Adrenal gland (tissue), 12 donors: ENCODE measurements around the gene GNAT2. TPM values are rescaled to one million over a fixed set of nuclear protein-coding genes. Genes with fewer than 3 reads are reported as not detected.
"Not testable (repeated sequence)": the region's sequence is repeated elsewhere in the genome, so short reads cannot be mapped to it uniquely, and the experiment has no call there.

Experiments used
- DNase-seq, 7 donors: peaks; one replicate each; pipeline ENCODE4 v3.0.0-alpha.2; 2019 to 2020
- H3K27ac ChIP-seq, 5 donors: fragments of 200-600 bp; sonication (generic) in 4 of 5; 1 replicate in 3 of 5; 2 replicates in 2 of 5; pipeline versions ENCODE4 v1.5.1 to v1.8.0; 2016 to 2020; ENCODE audit warnings: mild to moderate bottlenecking in 1 of 5
- H3K27me3 ChIP-seq: fragments of 200-600 bp; 2 replicates; pipeline ENCODE4 v1.8.0; 2021
- H3K36me3 ChIP-seq, 2 donors: fragments of 200-600 bp; replicated peaks in 1 of 2; 1 replicate in 1 of 2; 2 replicates in 1 of 2; pipeline versions ENCODE4 v1.5.1 to v1.8.0; 2018 to 2022
- H3K4me1 ChIP-seq, 2 donors: fragments of 200-600 bp; replicated peaks in 1 of 2; 1 replicate in 1 of 2; 2 replicates in 1 of 2; pipeline versions ENCODE4 v1.5.1 to v1.8.0; 2018 to 2021
- H3K4me3 ChIP-seq, 4 donors: fragments of 200-600 bp; sonication (generic) in 3 of 4; one replicate each; pipeline ENCODE4 v1.5.1; 2016 to 2018
- H3K9me3 ChIP-seq, 3 donors: fragments of 200-600 bp; sonication (generic) in 1 of 3; replicated peaks in 1 of 3; 1 replicate in 2 of 3; 2 replicates in 1 of 3; pipeline versions ENCODE4 v1.5.1 to v1.8.0; 2016 to 2021
- CTCF ChIP-seq, 6 experiments: fragments of 450-650 bp in 4 of 6; fragments of 200-600 bp in 2 of 6; sonication (generic) in 1 of 6; IDR thresholded peaks; 1 replicate in 5 of 6; 2 replicates in 1 of 6; pipeline versions ENCODE4 v1.5.1 to v1.8.0; 2016 to 2021; ENCODE audit warnings: antibody characterized with exemption in 6 of 6, mild to moderate bottlenecking in 2 of 6, moderate library complexity in 1 of 6
- POLR2A ChIP-seq, 2 donors: fragments of 450-650 bp; IDR thresholded peaks; one replicate each; pipeline ENCODE4 v1.6.1; 2017; ENCODE audit warnings: antibody characterized with exemption in 2 of 2, mild to moderate bottlenecking in 2 of 2, moderate library complexity in 1 of 2
- WGBS, 4 donors: extraction: QIAGEN DNeasy Blood & Tissue Kit in 2 of 4; methylation state at CpG; one replicate each; pipeline versions ENCODE4 v1.1.5 to v1.1.7; 2013 to 2017; 5-methylcytosine and 5-hydroxymethylcytosine counted together
- intact Hi-C, 2 donors: fragments of 100-400 bp; cut with DNase I; formaldehyde crosslinking; loops; one replicate each; pipeline versions ENCODE4 v1.14.1 to v1.15.0; 2022 to 2023
- polyA plus RNA-seq, 3 donors: library from polyadenylated mRNA; stranded (reverse); fragments of 200-250 nt in 2 of 3; fragments of 350-450 nt in 1 of 3; fragmentation: Illumina TruSeq in 1 of 3; extraction: RNeasy Lipid Tissue Mini Kit (QIAGEN cat#74804) in 1 of 3; gene quantifications; one replicate each; pipeline ENCODE4 v1.2.3, GENCODE V29; 2013 to 2014
- total RNA-seq, 9 donors: library from RNA; depleted of rRNA in 4 of 9; stranded (reverse); fragments of >200 nt in 4 of 9; fragments of 120-200 nt in 1 of 9; fragmentation: NEBNext Ultra II Directional in 1 of 9; extraction: Animal tissue kit (Norgen Biotek cat#: 25700) in 1 of 9; gene quantifications; one replicate each; pipeline versions ENCODE4 v1.1.0 to v1.2.4, GENCODE V29; 2013 to 2023
- donor health status: healthy with polysubstance abuse.
- donor health status: Bipolar disorder and iron deficiency.
- donor health status: DM: yes; HTN: yes; CAD: no.
- donor health status: DM: no; HTN: no; CAD: no.
- donor health status: DM: no; HTN: no; CAD: no.
- donor health status: DM: yes; HTN: yes; CAD: no.

GNAT2 gene
- total and polyA plus RNA-seq, 12 donors, result 0.22 to 0.95 (median 0.36) TPM; not detected in 7

DNA sequence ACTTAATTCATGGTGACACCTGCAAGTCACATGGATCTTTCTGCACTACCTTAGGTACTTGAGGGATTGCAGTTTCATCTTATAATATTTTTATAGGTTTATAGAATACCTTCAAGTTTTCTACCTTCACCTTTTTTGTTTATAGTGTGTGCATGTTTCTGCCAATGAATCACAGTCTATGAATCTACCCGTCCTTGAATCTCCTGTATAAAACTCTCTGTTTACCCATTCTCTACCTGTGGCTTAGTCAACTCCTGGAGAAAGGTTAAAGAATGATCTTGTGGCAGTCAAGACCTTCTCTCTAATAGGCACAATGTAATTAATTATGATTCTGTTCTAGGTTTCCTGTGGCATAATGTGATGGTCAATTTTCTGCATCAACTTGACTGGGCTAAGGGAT lies 45.3 kb upstream of the GNAT2 start:
- Histone ChIP-seq H3K36me3 (peaks cover 0 to 8% of the 10 kb centered on the region in 2 donors), H3K4me1 (peaks cover 0 to 8% of the 10 kb centered on the region in 2 donors), H3K9me3 (no peaks in the 10 kb centered on the region), H3K27ac (no peak overlapping the region), H3K4me3 (no peak overlapping the region), H3K27me3 (no peaks in the 10 kb centered on the region)
- WGBS, 4 donors, result 64 to 86% (median 77%) methylated on average over 1 of the region's 1 CpG
- TF ChIP-seq POLR2A (IDR thresholded peaks at IDR 0.05) (no peak), CTCF (IDR thresholded peaks at IDR 0.05) (no peak)
- DNase-seq, result no peak
- intact Hi-C loops, result no loop called here

GRCh38 chr1:109661391-109661790 lies 42.0 kb upstream of the GNAT2 start:
- H3K9me3 ChIP-seq, result no peaks in the 10 kb centered on the region
- peaks cover 0 to 3% of the 10 kb centered on the region in 2 donors for H3K4me1 ChIP-seq
- H3K27me3 ChIP-seq, result no peaks in the 10 kb centered on the region
- TF ChIP-seq POLR2A (IDR thresholded peaks at IDR 0.05), result no peak
- no peak for TF ChIP-seq CTCF (IDR thresholded peaks at IDR 0.05)
- no peak overlapping the region for H3K4me3 ChIP-seq
- WGBS, 4 donors, result 83 to 96% (median 91%) methylated on average over 2 of the region's 2 CpGs
- intact Hi-C loops, result no loop called here
- H3K36me3 ChIP-seq, result peaks cover 0 to 23% of the 10 kb centered on the region in 2 donors
- no peak for DNase-seq
- no peak overlapping the region for H3K27ac ChIP-seq

DNA sequence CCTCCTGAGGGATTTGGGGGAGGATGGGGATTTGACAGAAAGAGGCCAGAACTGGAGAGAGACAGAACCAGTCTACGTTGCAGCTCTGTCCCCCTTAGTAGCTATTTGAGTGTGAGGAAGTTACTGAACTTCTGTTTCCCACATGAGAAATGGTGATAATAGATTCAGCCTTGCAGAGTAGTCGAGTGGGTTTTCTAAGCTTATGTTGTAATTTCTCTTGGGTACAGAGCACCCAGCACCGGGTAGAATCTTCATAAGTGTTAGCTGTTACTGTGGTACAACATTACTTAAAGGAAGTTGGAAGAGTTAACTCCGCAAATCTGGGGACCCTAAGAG lies 41.2 kb upstream of the GNAT2 start:
- WGBS, 4 donors, result 67 to 88% (median 74%) methylated on average over 3 to 4 of the region's 4 CpGs

DNA sequence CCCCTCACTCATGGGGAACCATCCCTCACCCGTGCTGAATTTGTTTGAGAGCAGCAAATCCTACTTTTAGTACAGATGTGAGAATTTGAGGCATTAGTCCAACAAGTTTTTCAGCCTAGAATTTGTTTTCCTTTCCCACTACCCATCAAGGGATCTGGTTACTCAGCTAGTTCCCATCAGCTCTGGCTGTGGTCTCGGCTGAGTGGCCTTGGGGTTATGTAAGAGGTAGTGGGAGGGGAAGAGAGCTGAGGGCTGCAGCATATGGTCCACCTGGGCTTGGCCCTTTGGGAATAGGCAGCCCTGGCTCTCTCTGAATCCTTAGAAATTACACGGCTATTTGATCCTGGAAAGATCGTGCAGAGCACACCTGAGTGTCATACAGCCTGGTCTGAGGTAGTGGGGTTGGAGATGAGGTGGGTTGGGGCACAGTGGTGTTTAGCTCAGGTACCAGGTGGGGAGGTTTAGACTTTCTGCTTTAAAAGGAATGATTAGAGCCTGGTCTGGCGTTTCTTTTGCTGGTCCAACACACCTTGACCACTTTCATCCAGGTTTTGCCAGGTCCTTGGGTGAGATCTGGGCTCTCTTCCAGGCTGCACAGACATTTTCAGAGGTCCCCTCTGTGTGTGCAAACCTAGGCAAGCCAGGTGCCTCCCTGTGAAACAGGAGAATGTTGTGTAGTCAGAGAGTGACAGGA lies 40.7 kb upstream of the GNAT2 start:
- Histone ChIP-seq H3K9me3 (no peaks in the 10 kb centered on the region), H3K27me3 (no peaks in the 10 kb centered on the region), H3K4me3 (no peak overlapping the region), H3K36me3 (peaks cover 0 to 23% of the 10 kb centered on the region in 2 donors), H3K4me1 (peaks cover 5 to 8% of the 10 kb centered on the region in 2 donors), H3K27ac (peak overlapping the region in 2 of 5 donors; percentile 13 to 32)
- TF ChIP-seq POLR2A (IDR thresholded peaks at IDR 0.05), result no peak
- intact Hi-C loops, result loop anchor here in 1 of 2 donors (10.0 kb wide), 1 partner anchor 325 kb away; the partner anchor contains the start of gene AHCYL1
- 62 to 70% (median 66%) methylated on average over 5 of the region's 5 CpGs for WGBS, 4 donors
- DNase-seq, result peak in 6 of 7 donors; percentile 40 to 68 (median 56)

More for the DNA sequence above, 41.2 kb upstream of the GNAT2 start:
- H3K4me3 ChIP-seq, intact Hi-C loops, H3K4me1 ChIP-seq, DNase-seq, H3K27me3 ChIP-seq, H3K9me3 ChIP-seq: not testable (repeated sequence)
- Histone ChIP-seq H3K27ac (peak overlapping the region in 2 of 5 donors; percentile 13 to 32), H3K36me3 (peaks cover 0 to 23% of the 10 kb centered on the region in 2 donors)

DNA sequence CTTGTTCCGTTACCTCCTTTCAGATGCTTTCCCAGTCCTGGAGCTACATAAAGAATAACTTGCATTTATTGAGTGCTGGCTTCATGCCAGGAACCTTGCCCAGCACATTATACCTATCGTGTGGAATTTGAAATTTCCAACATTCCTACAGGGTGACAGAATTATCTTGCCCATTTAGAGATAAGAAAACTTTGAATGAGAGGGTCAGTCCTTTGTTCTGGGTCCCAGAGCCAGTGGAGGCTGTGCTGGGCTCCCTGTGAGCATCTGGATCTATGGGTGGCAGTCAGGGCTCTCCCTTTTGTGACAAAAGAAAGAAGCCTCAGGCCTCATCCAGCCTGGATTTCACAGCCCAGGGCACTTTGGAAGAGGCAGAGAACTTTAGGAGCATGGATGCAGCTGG lies 39.7 kb upstream of the GNAT2 start:
- TF ChIP-seq POLR2A (IDR thresholded peaks at IDR 0.05), result no peak
- no peak for TF ChIP-seq CTCF (IDR thresholded peaks at IDR 0.05)
- intact Hi-C loops, result loop anchor here in 1 of 2 donors (10.0 kb wide), 1 partner anchor 326 kb away; the partner anchor contains the start of gene AHCYL1
- H3K27ac ChIP-seq, result peak overlapping the region in 1 of 5 donors; percentile 13
- H3K36me3 ChIP-seq, result peaks cover 0 to 23% of the 10 kb centered on the region in 2 donors
- H3K4me3 ChIP-seq, result no peak overlapping the region
- H3K27me3 ChIP-seq, result no peaks in the 10 kb centered on the region
- no peaks in the 10 kb centered on the region for H3K9me3 ChIP-seq
- H3K4me1 ChIP-seq, result peaks cover 7 to 11% of the 10 kb centered on the region in 2 donors
- WGBS, 4 donors, result 59 to 68% (median 61%) methylated on average over 2 of the region's 2 CpGs
- no peak for DNase-seq
